ENCODE data around the gene APOL1.

GRCh38 chr22:36208914-36209313, 44.0 kb upstream of the APOL1 start:
- TF ChIP-seq CTCF (IDR thresholded peaks at IDR 0.05; ENCODE audit: extremely low read depth in 1 of 2, insufficient read depth in 1 of 2, low read depth in 1 of 2, low read length in 2 of 2) (no peak), FOS (IDR thresholded peaks at IDR 0.05; ENCODE audit: borderline replicate concordance, insufficient read depth, low read length) (no peak)
